Neural progenitor cell (in vitro differentiated cells): ENCODE results near the gene CHST4.

Experiments
- EZH2 ChIP-seq: fragments of 200-600 bp; sonication (generic); IDR thresholded peaks from 2 replicates; pipeline ENCODE4 v1.6.1; 2017; ENCODE audit warnings: antibody characterized with exemption, mild to moderate bottlenecking, moderate library complexity
- EZH2phosphoT487 ChIP-seq: fragments of 200-600 bp; sonication (generic); IDR thresholded peaks from 2 replicates; pipeline ENCODE4 v1.6.1; 2017; ENCODE audit warnings: antibody characterized with exemption
- TF ChIP-seq, protein P1 (sequence below): fragments of 200-600 bp; sonication (generic); IDR thresholded peaks from 2 replicates; pipeline ENCODE4 v1.5.1; 2017; ENCODE audit warnings: antibody characterized with exemption, mild to moderate bottlenecking

DNA sequence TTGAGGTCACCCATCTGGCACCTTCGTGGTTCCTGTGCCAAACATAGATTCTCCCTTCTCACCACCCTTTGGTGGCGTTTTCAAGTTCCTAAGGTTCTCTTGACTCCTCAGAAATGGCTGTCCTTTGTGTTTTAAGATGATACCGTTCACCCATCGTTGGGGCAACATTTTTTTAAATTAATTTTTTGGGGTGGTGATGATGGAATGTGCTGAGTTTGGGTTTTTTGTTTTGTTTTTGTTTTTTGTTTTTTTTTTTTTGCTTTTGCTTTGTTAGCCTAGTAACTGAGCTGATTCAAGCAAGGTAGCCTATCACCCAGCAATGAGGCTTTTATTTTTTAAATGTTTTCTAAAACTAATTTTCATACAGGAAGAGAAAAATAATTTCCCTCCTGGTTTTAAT lies 2.6 kb downstream of the CHST4 start:
- TF ChIP-seq, protein P1, sequence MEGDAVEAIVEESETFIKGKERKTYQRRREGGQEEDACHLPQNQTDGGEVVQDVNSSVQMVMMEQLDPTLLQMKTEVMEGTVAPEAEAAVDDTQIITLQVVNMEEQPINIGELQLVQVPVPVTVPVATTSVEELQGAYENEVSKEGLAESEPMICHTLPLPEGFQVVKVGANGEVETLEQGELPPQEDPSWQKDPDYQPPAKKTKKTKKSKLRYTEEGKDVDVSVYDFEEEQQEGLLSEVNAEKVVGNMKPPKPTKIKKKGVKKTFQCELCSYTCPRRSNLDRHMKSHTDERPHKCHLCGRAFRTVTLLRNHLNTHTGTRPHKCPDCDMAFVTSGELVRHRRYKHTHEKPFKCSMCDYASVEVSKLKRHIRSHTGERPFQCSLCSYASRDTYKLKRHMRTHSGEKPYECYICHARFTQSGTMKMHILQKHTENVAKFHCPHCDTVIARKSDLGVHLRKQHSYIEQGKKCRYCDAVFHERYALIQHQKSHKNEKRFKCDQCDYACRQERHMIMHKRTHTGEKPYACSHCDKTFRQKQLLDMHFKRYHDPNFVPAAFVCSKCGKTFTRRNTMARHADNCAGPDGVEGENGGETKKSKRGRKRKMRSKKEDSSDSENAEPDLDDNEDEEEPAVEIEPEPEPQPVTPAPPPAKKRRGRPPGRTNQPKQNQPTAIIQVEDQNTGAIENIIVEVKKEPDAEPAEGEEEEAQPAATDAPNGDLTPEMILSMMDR: no peak
- TF ChIP-seq EZH2 (no peak), EZH2phosphoT487 (no peak)
